GM23338 (cell line): ENCODE data around the gene NRXN2. TPM values are rescaled to one million over a fixed set of nuclear protein-coding genes. Genes with fewer than 3 reads are reported as not detected.

Source experiments
- ATAC-seq: fragments of 200-7000 bp; cut with Tn5 transposase; 3 replicates; pipeline ENCODE4 v1.9.1; 2020
- DNase-seq: peaks from one replicate; pipeline ENCODE4 v3.0.0-alpha.2; 2015; ENCODE audit warnings: low spot score
- H2AFZ ChIP-seq: fragments of 200-600 bp; sonication (generic); 2 replicates; pipeline ENCODE4 v1.8.0; 2016; ENCODE audit warnings: antibody characterized with exemption, mild to moderate bottlenecking, moderate library complexity
- H3F3A ChIP-seq: fragments of 200-600 bp; sonication (generic); replicated peaks from 2 replicates; pipeline ENCODE4 v1.8.0; 2017; ENCODE audit warnings: antibody characterized with exemption, mixed run types, low read depth
- H3K27ac ChIP-seq: fragments of 200-600 bp; sonication (generic); 2 replicates; pipeline ENCODE4 v1.6.1; 2016; ENCODE audit warnings: low read depth
- H3K27me3 ChIP-seq: fragments of 200-600 bp; sonication (generic); 2 replicates; pipeline ENCODE4 v1.8.0; 2016; ENCODE audit warnings: mild to moderate bottlenecking, mixed run types, moderate library complexity; ENCODE audit not compliant: insufficient read depth
- H3K36me3 ChIP-seq: fragments of 200-600 bp; sonication (generic); 2 replicates; pipeline ENCODE4 v1.8.0; 2016; ENCODE audit warnings: mild to moderate bottlenecking; ENCODE audit not compliant: insufficient read depth
- H3K4me1 ChIP-seq: fragments of 200-600 bp; sonication (generic); 2 replicates; pipeline ENCODE4 v1.8.0; 2016; ENCODE audit warnings: mild to moderate bottlenecking, moderate library complexity; ENCODE audit not compliant: insufficient read depth
- H3K4me2 ChIP-seq: fragments of 200-600 bp; sonication (generic); 2 replicates; pipeline ENCODE4 v1.7.1; 2017; ENCODE audit warnings: mixed run types
- H3K4me3 ChIP-seq: fragments of 200-600 bp; sonication (generic); 2 replicates; pipeline ENCODE4 v1.6.1; 2016; ENCODE audit warnings: mixed run types
- H3K79me2 ChIP-seq: fragments of 200-600 bp; sonication (generic); replicated peaks from 2 replicates; pipeline ENCODE4 v1.8.0; 2017; ENCODE audit warnings: mild to moderate bottlenecking; ENCODE audit not compliant: insufficient read depth
- H3K9me2 ChIP-seq: fragments of 200-600 bp; sonication (generic); 2 replicates; pipeline ENCODE4 v1.8.0; 2017; ENCODE audit not compliant: insufficient read depth
- H4K20me1 ChIP-seq: fragments of 200-600 bp; sonication (generic); replicated peaks from 2 replicates; pipeline ENCODE4 v1.8.0; 2017; ENCODE audit warnings: mild to moderate bottlenecking; ENCODE audit not compliant: insufficient read depth
- H3K27ac Mint-ChIP-seq: 2 replicates; pipeline ENCODE4 v1.8.0; 2020; ENCODE audit warnings: inconsistent platforms, mild to moderate bottlenecking, moderate library complexity, mixed read lengths
- H3K27me3 Mint-ChIP-seq: 3 replicates; pipeline ENCODE4 v1.8.0; 2022; ENCODE audit warnings: low read depth, mild to moderate bottlenecking, moderate library complexity, mixed read lengths, inconsistent platforms; ENCODE audit not compliant: insufficient read depth, poor library complexity
- H3K36me3 Mint-ChIP-seq: 3 replicates; pipeline ENCODE4 v1.8.0; 2021; ENCODE audit warnings: low read depth, mild to moderate bottlenecking, inconsistent platforms, moderate library complexity, mixed read lengths
- H3K4me1 Mint-ChIP-seq: 3 replicates; pipeline ENCODE4 v1.8.0; 2020; ENCODE audit warnings: mild to moderate bottlenecking, inconsistent platforms, mixed read lengths
- H3K4me3 Mint-ChIP-seq: 3 replicates; pipeline ENCODE4 v1.8.0; 2021; ENCODE audit warnings: moderate library complexity, mild to moderate bottlenecking, inconsistent platforms, mixed read lengths
- H3K9me3 Mint-ChIP-seq: 3 replicates; pipeline ENCODE4 v1.8.0; 2020; ENCODE audit warnings: moderate library complexity, mild to moderate bottlenecking, inconsistent platforms, mixed read lengths
- EZH2 ChIP-seq: fragments of 200-600 bp; sonication (generic); IDR thresholded peaks from one replicate; pipeline ENCODE4 v1.8.0; 2017; ENCODE audit warnings: antibody characterized with exemption, mild to moderate bottlenecking, low read depth; ENCODE audit not compliant: unreplicated experiment
- EZH2phosphoT487 ChIP-seq: fragments of 200-600 bp; sonication (generic); IDR thresholded peaks from one replicate; pipeline ENCODE4 v1.8.1; 2018; ENCODE audit warnings: antibody characterized with exemption; ENCODE audit not compliant: unreplicated experiment
- JUNB ChIP-seq: IDR thresholded peaks from one replicate; pipeline ENCODE4 v1.6.1; 2016; ENCODE audit warnings: antibody characterized with exemption; ENCODE audit not compliant: unreplicated experiment
- NANOG ChIP-seq: IDR thresholded peaks from 2 replicates; pipeline ENCODE4 v1.6.1; 2016; ENCODE audit warnings: antibody characterized with exemption, borderline replicate concordance
- POLR2AphosphoS5 ChIP-seq: IDR thresholded peaks from 2 replicates; pipeline ENCODE4 v1.6.1; 2016; ENCODE audit warnings: antibody characterized with exemption, low read depth
- ZNF114 ChIP-seq: fragments of 250-450 bp; sonication (Bioruptor Pico); IDR thresholded peaks from 2 replicates; pipeline ENCODE4 v1.5.0; 2020; ENCODE audit warnings: mild to moderate bottlenecking, moderate library complexity
- ZNF331 ChIP-seq: fragments of 250-450 bp; sonication (Bioruptor Pico); IDR thresholded peaks from 2 replicates; pipeline ENCODE4 v1.5.0; 2020; ENCODE audit warnings: low read depth, mild to moderate bottlenecking, moderate library complexity
- polyA plus RNA-seq: library from polyadenylated mRNA; unstranded; fragments of >200 nt; fragmentation: Nextera tagmentation; extraction: Ambion mirVana; gene quantifications from 2 replicates; pipeline ENCODE4 v1.2.1, GENCODE V29; 2016
- total RNA-seq: library from RNA; depleted of rRNA; stranded (reverse); fragments of >200 nt; shearing (Covaris generic); gene quantifications from 2 replicates; pipeline ENCODE4 v1.2.3, GENCODE V29; 2014
- TF ChIP-seq, protein P1 (sequence below): IDR thresholded peaks from one replicate; pipeline ENCODE4 v1.6.1; 2018; ENCODE audit warnings: antibody characterized with exemption; ENCODE audit not compliant: unreplicated experiment
- TF ChIP-seq, protein P2 (sequence below): fragments of 250-450 bp; sonication (Bioruptor Pico); IDR thresholded peaks from 2 replicates; pipeline ENCODE4 v1.5.0; 2020; ENCODE audit warnings: mild to moderate bottlenecking, moderate library complexity
- TF ChIP-seq, protein P3 (sequence below), 2 experiments: fragments of 200-600 bp in 1 of 2; sonication (generic) in 1 of 2; conservative IDR thresholded peaks; 2 replicates each; pipeline versions ENCODE4 v1.5.1 to v1.6.1; 2016 to 2017; ENCODE audit warnings: antibody characterized with exemption in 2 of 2, low read depth in 2 of 2, mild to moderate bottlenecking in 2 of 2, moderate library complexity in 1 of 2

NRXN2 gene
- total and polyA plus RNA-seq, 2 experiments from 2014 or later, result 3.4 to 17.0 TPM

DNA sequence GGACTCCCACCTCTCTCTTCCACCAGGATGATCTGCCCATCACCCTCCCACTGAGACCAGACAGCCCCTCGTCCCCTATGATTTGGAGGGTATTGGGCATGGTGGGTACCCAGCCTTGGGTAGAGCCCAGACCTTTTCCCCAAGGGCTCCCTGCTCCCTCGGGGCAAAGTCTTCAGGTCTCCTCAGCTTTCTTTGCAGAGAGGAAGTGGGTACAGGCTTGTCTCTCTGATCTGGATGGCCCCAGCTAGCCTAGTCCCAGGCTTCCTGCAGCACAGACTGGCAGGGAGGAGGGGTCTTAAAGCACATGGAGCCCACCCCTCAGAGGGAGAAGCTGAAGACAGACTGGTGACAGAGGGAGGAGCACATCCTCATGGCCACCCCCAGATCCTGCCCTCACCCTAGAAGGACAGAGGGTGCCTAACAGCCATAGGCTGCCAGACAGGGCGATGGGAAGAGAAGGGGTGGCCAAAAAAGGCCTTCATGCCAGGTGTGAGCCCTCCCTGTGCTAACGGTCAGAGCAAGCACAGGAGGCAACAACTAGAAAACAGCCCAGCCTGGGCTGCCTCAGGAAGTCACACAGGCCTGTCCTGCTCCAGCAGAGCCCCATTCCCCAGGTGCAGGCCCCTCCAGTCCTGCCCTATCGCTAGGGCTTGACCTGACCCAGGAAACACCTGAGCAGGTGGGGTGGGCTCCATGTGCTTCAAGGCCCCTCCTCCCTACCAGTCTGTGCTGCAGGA, 101.5 kb downstream of the NRXN2 start:
- H4K20me1 ChIP-seq, result no peaks in the 10 kb centered on the region
- H3K79me2 ChIP-seq, result no peaks in the 10 kb centered on the region
- H3K36me3 ChIP-seq, result no peaks in the 10 kb centered on the region
- peaks cover 6% of the 10 kb centered on the region; the same call in 1 of the 2 replicates for H3K4me1 ChIP-seq
- H3K4me1 Mint-ChIP-seq, result peaks cover 22% of the 10 kb centered on the region
- H3K4me3 ChIP-seq, result no peak overlapping the region
- H3K9me2 ChIP-seq, result no peaks in the 10 kb centered on the region
- no peak for TF ChIP-seq POLR2AphosphoS5
- TF ChIP-seq, protein P1, sequence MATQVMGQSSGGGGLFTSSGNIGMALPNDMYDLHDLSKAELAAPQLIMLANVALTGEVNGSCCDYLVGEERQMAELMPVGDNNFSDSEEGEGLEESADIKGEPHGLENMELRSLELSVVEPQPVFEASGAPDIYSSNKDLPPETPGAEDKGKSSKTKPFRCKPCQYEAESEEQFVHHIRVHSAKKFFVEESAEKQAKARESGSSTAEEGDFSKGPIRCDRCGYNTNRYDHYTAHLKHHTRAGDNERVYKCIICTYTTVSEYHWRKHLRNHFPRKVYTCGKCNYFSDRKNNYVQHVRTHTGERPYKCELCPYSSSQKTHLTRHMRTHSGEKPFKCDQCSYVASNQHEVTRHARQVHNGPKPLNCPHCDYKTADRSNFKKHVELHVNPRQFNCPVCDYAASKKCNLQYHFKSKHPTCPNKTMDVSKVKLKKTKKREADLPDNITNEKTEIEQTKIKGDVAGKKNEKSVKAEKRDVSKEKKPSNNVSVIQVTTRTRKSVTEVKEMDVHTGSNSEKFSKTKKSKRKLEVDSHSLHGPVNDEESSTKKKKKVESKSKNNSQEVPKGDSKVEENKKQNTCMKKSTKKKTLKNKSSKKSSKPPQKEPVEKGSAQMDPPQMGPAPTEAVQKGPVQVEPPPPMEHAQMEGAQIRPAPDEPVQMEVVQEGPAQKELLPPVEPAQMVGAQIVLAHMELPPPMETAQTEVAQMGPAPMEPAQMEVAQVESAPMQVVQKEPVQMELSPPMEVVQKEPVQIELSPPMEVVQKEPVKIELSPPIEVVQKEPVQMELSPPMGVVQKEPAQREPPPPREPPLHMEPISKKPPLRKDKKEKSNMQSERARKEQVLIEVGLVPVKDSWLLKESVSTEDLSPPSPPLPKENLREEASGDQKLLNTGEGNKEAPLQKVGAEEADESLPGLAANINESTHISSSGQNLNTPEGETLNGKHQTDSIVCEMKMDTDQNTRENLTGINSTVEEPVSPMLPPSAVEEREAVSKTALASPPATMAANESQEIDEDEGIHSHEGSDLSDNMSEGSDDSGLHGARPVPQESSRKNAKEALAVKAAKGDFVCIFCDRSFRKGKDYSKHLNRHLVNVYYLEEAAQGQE, result no peak
- no peak for TF ChIP-seq ZNF331
- TF ChIP-seq ZNF114 (CRISPR knock-in tag), result no peak
- TF ChIP-seq, protein P2, sequence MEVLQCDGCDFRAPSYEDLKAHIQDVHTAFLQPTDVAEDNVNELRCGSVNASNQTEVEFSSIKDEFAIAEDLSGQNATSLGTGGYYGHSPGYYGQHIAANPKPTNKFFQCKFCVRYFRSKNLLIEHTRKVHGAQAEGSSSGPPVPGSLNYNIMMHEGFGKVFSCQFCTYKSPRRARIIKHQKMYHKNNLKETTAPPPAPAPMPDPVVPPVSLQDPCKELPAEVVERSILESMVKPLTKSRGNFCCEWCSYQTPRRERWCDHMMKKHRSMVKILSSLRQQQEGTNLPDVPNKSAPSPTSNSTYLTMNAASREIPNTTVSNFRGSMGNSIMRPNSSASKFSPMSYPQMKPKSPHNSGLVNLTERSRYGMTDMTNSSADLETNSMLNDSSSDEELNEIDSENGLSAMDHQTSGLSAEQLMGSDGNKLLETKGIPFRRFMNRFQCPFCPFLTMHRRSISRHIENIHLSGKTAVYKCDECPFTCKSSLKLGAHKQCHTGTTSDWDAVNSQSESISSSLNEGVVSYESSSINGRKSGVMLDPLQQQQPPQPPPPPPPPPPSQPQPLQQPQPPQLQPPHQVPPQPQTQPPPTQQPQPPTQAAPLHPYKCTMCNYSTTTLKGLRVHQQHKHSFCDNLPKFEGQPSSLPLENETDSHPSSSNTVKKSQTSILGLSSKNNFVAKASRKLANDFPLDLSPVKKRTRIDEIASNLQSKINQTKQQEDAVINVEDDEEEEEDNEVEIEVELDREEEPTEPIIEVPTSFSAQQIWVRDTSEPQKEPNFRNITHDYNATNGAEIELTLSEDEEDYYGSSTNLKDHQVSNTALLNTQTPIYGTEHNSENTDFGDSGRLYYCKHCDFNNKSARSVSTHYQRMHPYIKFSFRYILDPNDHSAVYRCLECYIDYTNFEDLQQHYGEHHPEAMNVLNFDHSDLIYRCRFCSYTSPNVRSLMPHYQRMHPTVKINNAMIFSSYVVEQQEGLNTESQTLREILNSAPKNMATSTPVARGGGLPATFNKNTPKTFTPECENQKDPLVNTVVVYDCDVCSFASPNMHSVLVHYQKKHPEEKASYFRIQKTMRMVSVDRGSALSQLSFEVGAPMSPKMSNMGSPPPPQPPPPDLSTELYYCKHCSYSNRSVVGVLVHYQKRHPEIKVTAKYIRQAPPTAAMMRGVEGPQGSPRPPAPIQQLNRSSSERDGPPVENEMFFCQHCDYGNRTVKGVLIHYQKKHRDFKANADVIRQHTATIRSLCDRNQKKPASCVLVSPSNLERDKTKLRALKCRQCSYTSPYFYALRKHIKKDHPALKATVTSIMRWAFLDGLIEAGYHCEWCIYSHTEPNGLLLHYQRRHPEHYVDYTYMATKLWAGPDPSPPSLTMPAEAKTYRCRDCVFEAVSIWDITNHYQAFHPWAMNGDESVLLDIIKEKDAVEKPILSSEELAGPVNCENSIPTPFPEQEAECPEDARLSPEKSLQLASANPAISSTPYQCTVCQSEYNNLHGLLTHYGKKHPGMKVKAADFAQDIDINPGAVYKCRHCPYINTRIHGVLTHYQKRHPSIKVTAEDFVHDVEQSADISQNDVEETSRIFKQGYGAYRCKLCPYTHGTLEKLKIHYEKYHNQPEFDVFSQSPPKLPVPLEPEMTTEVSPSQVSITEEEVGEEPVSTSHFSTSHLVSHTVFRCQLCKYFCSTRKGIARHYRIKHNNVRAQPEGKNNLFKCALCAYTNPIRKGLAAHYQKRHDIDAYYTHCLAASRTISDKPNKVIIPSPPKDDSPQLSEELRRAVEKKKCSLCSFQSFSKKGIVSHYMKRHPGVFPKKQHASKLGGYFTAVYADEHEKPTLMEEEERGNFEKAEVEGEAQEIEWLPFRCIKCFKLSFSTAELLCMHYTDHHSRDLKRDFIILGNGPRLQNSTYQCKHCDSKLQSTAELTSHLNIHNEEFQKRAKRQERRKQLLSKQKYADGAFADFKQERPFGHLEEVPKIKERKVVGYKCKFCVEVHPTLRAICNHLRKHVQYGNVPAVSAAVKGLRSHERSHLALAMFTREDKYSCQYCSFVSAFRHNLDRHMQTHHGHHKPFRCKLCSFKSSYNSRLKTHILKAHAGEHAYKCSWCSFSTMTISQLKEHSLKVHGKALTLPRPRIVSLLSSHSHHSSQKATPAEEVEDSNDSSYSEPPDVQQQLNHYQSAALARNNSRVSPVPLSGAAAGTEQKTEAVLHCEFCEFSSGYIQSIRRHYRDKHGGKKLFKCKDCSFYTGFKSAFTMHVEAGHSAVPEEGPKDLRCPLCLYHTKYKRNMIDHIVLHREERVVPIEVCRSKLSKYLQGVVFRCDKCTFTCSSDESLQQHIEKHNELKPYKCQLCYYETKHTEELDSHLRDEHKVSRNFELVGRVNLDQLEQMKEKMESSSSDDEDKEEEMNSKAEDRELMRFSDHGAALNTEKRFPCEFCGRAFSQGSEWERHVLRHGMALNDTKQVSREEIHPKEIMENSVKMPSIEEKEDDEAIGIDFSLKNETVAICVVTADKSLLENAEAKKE, result no peak
- TF ChIP-seq NANOG, result no peak
- TF ChIP-seq, protein P3, sequence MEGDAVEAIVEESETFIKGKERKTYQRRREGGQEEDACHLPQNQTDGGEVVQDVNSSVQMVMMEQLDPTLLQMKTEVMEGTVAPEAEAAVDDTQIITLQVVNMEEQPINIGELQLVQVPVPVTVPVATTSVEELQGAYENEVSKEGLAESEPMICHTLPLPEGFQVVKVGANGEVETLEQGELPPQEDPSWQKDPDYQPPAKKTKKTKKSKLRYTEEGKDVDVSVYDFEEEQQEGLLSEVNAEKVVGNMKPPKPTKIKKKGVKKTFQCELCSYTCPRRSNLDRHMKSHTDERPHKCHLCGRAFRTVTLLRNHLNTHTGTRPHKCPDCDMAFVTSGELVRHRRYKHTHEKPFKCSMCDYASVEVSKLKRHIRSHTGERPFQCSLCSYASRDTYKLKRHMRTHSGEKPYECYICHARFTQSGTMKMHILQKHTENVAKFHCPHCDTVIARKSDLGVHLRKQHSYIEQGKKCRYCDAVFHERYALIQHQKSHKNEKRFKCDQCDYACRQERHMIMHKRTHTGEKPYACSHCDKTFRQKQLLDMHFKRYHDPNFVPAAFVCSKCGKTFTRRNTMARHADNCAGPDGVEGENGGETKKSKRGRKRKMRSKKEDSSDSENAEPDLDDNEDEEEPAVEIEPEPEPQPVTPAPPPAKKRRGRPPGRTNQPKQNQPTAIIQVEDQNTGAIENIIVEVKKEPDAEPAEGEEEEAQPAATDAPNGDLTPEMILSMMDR (conservative IDR thresholded peaks at IDR 0.05; ENCODE audit: low read depth in 2 of 2), result no peak
- TF ChIP-seq EZH2phosphoT487, result no peak
- no peak for TF ChIP-seq JUNB
- TF ChIP-seq EZH2, result no peak
- no peak overlapping the region for H3K4me2 ChIP-seq
- ATAC-seq (no peak), DNase-seq (no peak)
- no peaks in the 10 kb centered on the region for H3F3A ChIP-seq
- H3K4me3 Mint-ChIP-seq, result no peak overlapping the region
- H3K9me3 Mint-ChIP-seq, result no peaks in the 10 kb centered on the region
- no peaks in the 10 kb centered on the region; the same call in 2 of the 3 replicates for H3K36me3 Mint-ChIP-seq
- H2AFZ ChIP-seq, result no peak overlapping the region
- no peak overlapping the region for H3K27ac ChIP-seq
- H3K27me3 Mint-ChIP-seq, result peaks cover 18% of the 10 kb centered on the region
- no peaks in the 10 kb centered on the region for H3K27me3 ChIP-seq
- H3K27ac Mint-ChIP-seq, result no peak overlapping the region
